Liver (tissue), 3 donors: ENCODE results near the gene GPC3.

Source experiments
- ATF3 ChIP-seq: IDR thresholded peaks from 2 replicates; pipeline ENCODE4 v1.6.1; 2016; ENCODE audit warnings: antibody characterized with exemption
- CTCF ChIP-seq: fragments of 150-350 bp; IDR thresholded peaks from 2 replicates; pipeline ENCODE4 v1.5.1; 2017; ENCODE audit warnings: improper control_type of control experiment, low read depth, low read length; ENCODE audit not compliant: missing input control
- MAX ChIP-seq: IDR thresholded peaks from 2 replicates; pipeline ENCODE4 v1.6.1; 2016; ENCODE audit warnings: antibody characterized with exemption
- NR2F2 ChIP-seq: IDR thresholded peaks from 2 replicates; pipeline ENCODE4 v1.6.1; 2016; ENCODE audit warnings: antibody characterized with exemption
- RAD21 ChIP-seq, 2 donors: IDR thresholded peaks; 2 replicates each; pipeline ENCODE4 v1.6.1; 2016; ENCODE audit warnings: antibody characterized with exemption in 2 of 2, mild to moderate bottlenecking in 2 of 2
- REST ChIP-seq: IDR thresholded peaks from 2 replicates; pipeline ENCODE4 v1.6.1; 2016; ENCODE audit warnings: antibody characterized with exemption, mild to moderate bottlenecking
- donor health status: healthy.
- donor health status: healthy.

- TF ChIP-seq CTCF: no peak
- TF ChIP-seq RAD21 (IDR thresholded peaks at IDR 0.05): no peak
- no peak for TF ChIP-seq ATF3
- TF ChIP-seq REST: no peak
- no peak for TF ChIP-seq MAX
- TF ChIP-seq NR2F2: no peak
Observed at GRCh38 chrX:133593531-133593930, 391.9 kb downstream of the GPC3 start.
